Heart left ventricle (tissue), 16 donors: ENCODE measurements around the gene XPR1. TPM values are rescaled to one million over a fixed set of nuclear protein-coding genes. Genes with fewer than 3 reads are reported as not detected.

ENCODE experiments used
- ATAC-seq, 4 donors: fragments of 200-7000 bp; cut with Tn5 transposase; one replicate each; pipeline ENCODE4 v1.9.1; 2020 to 2022; ENCODE audit warnings: moderate library complexity in 4 of 4, mild to moderate bottlenecking in 3 of 4, moderate number of reproducible peaks in 1 of 4
- DNase-seq, 5 donors: peaks; one replicate each; pipeline ENCODE4 v3.0.0-alpha.2; 2020
- H3K27ac ChIP-seq, 12 donors: fragments of 200-600 bp; sonication (generic) in 4 of 12; one replicate each; pipeline versions ENCODE4 v1.5.0 to v1.8.0; 2016 to 2022; ENCODE audit warnings: mild to moderate bottlenecking in 2 of 12
- H3K27me3 ChIP-seq, 9 donors: fragments of 200-600 bp; sonication (generic) in 2 of 9; one replicate each; pipeline versions ENCODE4 v1.5.1 to v1.8.0; 2016 to 2022; ENCODE audit warnings: mild to moderate bottlenecking in 3 of 9
- H3K36me3 ChIP-seq, 9 donors: fragments of 200-600 bp; sonication (generic) in 2 of 9; one replicate each; pipeline versions ENCODE4 v1.5.0 to v1.8.0; 2018 to 2022; ENCODE audit warnings: mild to moderate bottlenecking in 2 of 9
- H3K4me1 ChIP-seq, 12 donors: fragments of 200-600 bp; sonication (generic) in 4 of 12; one replicate each; pipeline versions ENCODE4 v1.5.0 to v1.8.0; 2016 to 2022; ENCODE audit warnings: mild to moderate bottlenecking in 3 of 12
- H3K4me3 ChIP-seq, 12 donors: fragments of 200-600 bp; sonication (generic) in 4 of 12; one replicate each; pipeline versions ENCODE4 v1.5.0 to v1.8.0; 2017 to 2022; ENCODE audit warnings: mild to moderate bottlenecking in 9 of 12, moderate library complexity in 4 of 12
- H3K9me3 ChIP-seq, 12 donors: fragments of 200-600 bp; sonication (generic) in 4 of 12; one replicate each; pipeline versions ENCODE4 v1.5.0 to v1.8.0; 2016 to 2022; ENCODE audit warnings: mild to moderate bottlenecking in 1 of 12
- POLR2A ChIP-seq, 2 donors: fragments of 450-650 bp; IDR thresholded peaks; one replicate each; pipeline ENCODE4 v1.6.1; 2017; ENCODE audit warnings: antibody characterized with exemption in 2 of 2, mild to moderate bottlenecking in 2 of 2, moderate library complexity in 2 of 2
- WGBS, 4 donors: extraction: QIAGEN DNeasy Blood & Tissue Kit in 2 of 4; methylation state at CpG; one replicate each; pipeline versions ENCODE4 v1.1.5 to v1.1.7; 2013 to 2018; 5-methylcytosine and 5-hydroxymethylcytosine counted together
- intact Hi-C, 10 donors: fragments of 100-400 bp; cut with DNase I; formaldehyde crosslinking; loops; one replicate each; pipeline versions ENCODE4 v1.11.1 to v1.14.2; 2022
- polyA plus RNA-seq, 2 donors: library from polyadenylated mRNA; stranded (reverse); fragments of 200-250 nt; gene quantifications; one replicate each; pipeline ENCODE4 v1.2.3, GENCODE V29; 2013
- total RNA-seq, 9 donors: library from RNA; depleted of rRNA in 2 of 9; stranded (reverse); fragments of >200 nt in 2 of 9; fragmentation: NEBNext Ultra II Directional in 3 of 9; extraction: Animal tissue kit (Norgen Biotek cat#: 25700) in 3 of 9; gene quantifications; one replicate each; pipeline versions ENCODE4 v1.1.0 to v1.2.4, GENCODE V29; 2016 to 2023
- TF ChIP-seq, protein P1 (sequence below), 12 donors: fragments of 200-600 bp; sonication (generic) in 4 of 12; IDR thresholded peaks; one replicate each; pipeline versions ENCODE4 v1.5.0 to v1.8.0; 2018 to 2022; ENCODE audit warnings: antibody characterized with exemption in 12 of 12, mild to moderate bottlenecking in 5 of 12
- donor health status: ischemic (EF 13 %, LVEDD 7.1; RV severe dilation, severe dysfunction).
- donor health status: healthy with polysubstance abuse.
- donor health status: DM: no; HTN: yes; CAD: no.
- donor health status: DM: no; HTN: no; CAD: no.
- donor health status: ischemic (EF 25% LVEDD 6.9; RV normal size, moderate dysfunction).
- donor health status: ischemic (EF 25% LVEDD 5.7; RV mildly dilated, moderate dysfunction).
- donor health status: healthy.
- donor health status: DM: yes; HTN: yes; CAD: no.
- donor health status: ischemic (EF 35%, LVEDD 5.7; RV mildly dilated, moderate dysfunction).
- donor health status: nonischemic (EF 11% LVEDD 7.7; RV severe dilation, severe dysfunction).
- donor health status: DM: yes; HTN: yes; CAD: no.
- donor health status: PGD.
- donor health status: ischemic (EF 29% LVEDD 5.4; RV normal size, mild dysfunction).
- donor health status: nonischemic (EF 23%, LVEDD 6.1; RV moderate dilation, normal function).

Gene XPR1
- total and polyA plus RNA-seq, 11 donors: 18.6 to 163 (median 59.8) TPM

DNA sequence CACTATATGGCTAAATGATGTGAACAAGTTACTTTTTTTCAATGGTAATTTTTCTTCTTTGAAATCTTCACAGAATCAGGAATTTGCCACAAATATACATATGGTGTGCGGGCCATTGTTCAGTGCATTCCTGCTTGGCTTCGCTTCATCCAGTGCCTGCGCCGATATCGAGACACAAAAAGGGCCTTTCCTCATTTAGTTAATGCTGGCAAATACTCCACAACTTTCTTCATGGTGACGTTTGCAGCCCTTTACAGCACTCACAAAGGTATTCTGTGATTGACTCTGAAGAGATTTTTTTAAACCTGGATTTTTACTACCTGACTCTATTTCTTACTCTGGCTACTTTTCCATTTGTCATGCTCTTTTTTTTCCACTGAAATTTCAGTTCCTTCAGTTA is 204.6 kb downstream of the XPR1 start:
- DNase-seq (no peak), ATAC-seq (no peak)
- TF ChIP-seq, protein P1, sequence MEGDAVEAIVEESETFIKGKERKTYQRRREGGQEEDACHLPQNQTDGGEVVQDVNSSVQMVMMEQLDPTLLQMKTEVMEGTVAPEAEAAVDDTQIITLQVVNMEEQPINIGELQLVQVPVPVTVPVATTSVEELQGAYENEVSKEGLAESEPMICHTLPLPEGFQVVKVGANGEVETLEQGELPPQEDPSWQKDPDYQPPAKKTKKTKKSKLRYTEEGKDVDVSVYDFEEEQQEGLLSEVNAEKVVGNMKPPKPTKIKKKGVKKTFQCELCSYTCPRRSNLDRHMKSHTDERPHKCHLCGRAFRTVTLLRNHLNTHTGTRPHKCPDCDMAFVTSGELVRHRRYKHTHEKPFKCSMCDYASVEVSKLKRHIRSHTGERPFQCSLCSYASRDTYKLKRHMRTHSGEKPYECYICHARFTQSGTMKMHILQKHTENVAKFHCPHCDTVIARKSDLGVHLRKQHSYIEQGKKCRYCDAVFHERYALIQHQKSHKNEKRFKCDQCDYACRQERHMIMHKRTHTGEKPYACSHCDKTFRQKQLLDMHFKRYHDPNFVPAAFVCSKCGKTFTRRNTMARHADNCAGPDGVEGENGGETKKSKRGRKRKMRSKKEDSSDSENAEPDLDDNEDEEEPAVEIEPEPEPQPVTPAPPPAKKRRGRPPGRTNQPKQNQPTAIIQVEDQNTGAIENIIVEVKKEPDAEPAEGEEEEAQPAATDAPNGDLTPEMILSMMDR (IDR thresholded peaks at IDR 0.05): no peak
- intact Hi-C loops: no loop called here
- Histone ChIP-seq H3K27ac (no peak overlapping the region), H3K27me3 (no peaks in the 10 kb centered on the region), H3K36me3 (peaks cover 0 to 68% (median 20%) of the 10 kb centered on the region in 9 donors), H3K9me3 (peaks cover 0 to 31% (median 11%) of the 10 kb centered on the region in 12 donors), H3K4me3 (no peak overlapping the region), H3K4me1 (peaks cover 0 to 2% (median 0%) of the 10 kb centered on the region in 12 donors)
- WGBS, 4 donors: 93 to 94% (median 94%) methylated on average over 6 of the region's 6 CpGs

DNA sequence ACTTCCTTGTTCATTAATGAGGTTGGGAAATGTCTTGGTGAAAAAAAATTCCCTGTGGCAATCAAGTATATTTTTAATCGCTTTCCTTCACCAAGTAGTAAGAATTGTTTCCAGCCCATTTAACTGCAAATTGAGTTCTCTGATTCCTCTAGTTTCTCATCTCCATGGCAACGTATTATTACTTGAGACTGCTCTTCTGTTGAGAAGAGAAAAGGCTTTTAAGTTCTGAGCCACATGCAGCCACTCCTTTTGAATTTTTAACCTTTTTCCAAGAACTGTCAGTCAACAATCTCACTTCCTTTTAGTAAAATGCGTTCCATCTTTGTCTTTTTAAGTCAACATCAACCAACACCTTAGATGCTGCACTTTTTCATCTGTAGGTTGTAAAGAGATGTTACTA is 205.2 kb downstream of the XPR1 start:
- intact Hi-C loops: no loop called here
- peaks cover 0 to 64% (median 20%) of the 10 kb centered on the region in 9 donors for H3K36me3 ChIP-seq
- no peak overlapping the region for H3K4me3 ChIP-seq

DNA sequence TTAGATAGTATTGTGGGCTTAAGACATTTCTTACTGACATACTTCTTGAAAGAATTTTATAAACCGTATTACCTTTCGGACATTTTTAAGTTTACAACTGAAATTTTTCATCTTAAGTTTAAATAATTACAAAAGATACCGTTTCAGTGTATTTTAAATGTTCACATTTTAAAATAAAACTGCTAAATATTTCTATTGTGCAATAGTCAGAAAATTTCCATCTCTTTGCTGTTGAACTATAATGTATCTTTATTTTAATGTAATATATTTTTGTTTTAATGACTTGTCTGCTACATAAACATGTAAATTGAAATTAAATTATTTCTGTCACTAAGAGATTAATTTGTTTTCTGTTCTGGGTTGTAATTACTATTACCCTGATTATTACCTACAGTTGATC is 206.7 kb downstream of the XPR1 start:
- no peak overlapping the region for H3K4me3 ChIP-seq
- H3K4me1 ChIP-seq: peaks cover 0 to 16% (median 8%) of the 10 kb centered on the region in 12 donors
- WGBS, 4 donors: 96 to 97% (median 97%) methylated on average over 3 of the region's 3 CpGs
- ATAC-seq: no peak
- intact Hi-C loops: no loop called here
- H3K9me3 ChIP-seq: peaks cover 0 to 11% (median 0%) of the 10 kb centered on the region in 12 donors
- TF ChIP-seq POLR2A (IDR thresholded peaks at IDR 0.05): no peak
- TF ChIP-seq, protein P1 (IDR thresholded peaks at IDR 0.05): no peak
- no peak for DNase-seq
- no peaks in the 10 kb centered on the region for H3K27me3 ChIP-seq
- peaks cover 0 to 50% (median 15%) of the 10 kb centered on the region in 9 donors for H3K36me3 ChIP-seq
- no peak overlapping the region for H3K27ac ChIP-seq

More for the DNA sequence above, 205.2 kb downstream of the XPR1 start:
- no peak overlapping the region for H3K27ac ChIP-seq
- TF ChIP-seq, protein P1 (IDR thresholded peaks at IDR 0.05): no peak
- TF ChIP-seq POLR2A (IDR thresholded peaks at IDR 0.05): no peak
- H3K9me3 ChIP-seq: peaks cover 0 to 26% (median 9%) of the 10 kb centered on the region in 12 donors
- no peak for DNase-seq
- WGBS, 4 donors: 82 to 87% (median 86%) methylated on average over 3 of the region's 3 CpGs
- H3K27me3 ChIP-seq: no peaks in the 10 kb centered on the region
- ATAC-seq: no peak
- peaks cover 0 to 6% (median 0%) of the 10 kb centered on the region in 12 donors for H3K4me1 ChIP-seq

DNA sequence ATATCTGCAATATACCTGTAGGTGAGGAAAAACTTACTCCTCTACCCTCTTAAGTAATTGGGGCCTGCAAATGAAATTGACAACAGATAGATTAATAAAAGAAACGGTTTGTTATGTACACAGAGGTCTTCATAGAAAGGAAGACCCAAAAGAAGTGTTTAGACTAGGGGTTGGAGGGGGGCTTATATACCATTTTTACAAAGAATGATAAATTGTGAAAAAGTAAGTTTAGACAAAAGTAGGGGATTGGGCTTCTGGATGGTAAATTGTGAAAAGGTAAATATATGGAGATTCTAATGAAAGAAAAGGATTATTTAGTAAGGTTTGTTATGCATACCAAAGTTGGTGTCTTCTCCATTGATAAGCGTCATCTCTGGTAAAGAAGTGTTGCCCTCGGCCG is 207.7 kb downstream of the XPR1 start:
- H3K27ac ChIP-seq: no peak overlapping the region
- no peak for ATAC-seq
- H3K4me3 ChIP-seq: no peak overlapping the region
- intact Hi-C loops: no loop called here
- 78 to 96% (median 84%) methylated on average over 4 of the region's 4 CpGs for WGBS, 4 donors
- peaks cover 0 to 16% (median 8%) of the 10 kb centered on the region in 12 donors for H3K4me1 ChIP-seq
- TF ChIP-seq, protein P1 (IDR thresholded peaks at IDR 0.05): no peak
- no peak for TF ChIP-seq POLR2A (IDR thresholded peaks at IDR 0.05)
- peaks cover 0 to 52% (median 13%) of the 10 kb centered on the region in 9 donors for H3K36me3 ChIP-seq
- no peaks in the 10 kb centered on the region for H3K27me3 ChIP-seq
- no peak for DNase-seq
- H3K9me3 ChIP-seq: peaks cover 0 to 4% (median 0%) of the 10 kb centered on the region in 12 donors
